B cell (primary cell): ENCODE measurements around the gene OTUD5. TPM values are rescaled to one million over a fixed set of nuclear protein-coding genes. Genes with fewer than 3 reads are reported as not detected.
A peak's percentile ranks its signal among the peaks of the same experiment; 100 is the strongest.

Experiments used
- ATAC-seq: fragments of 200-7000 bp; cut with Tn5 transposase; one replicate; pipeline ENCODE4 v1.10.0; 2021; ENCODE audit warnings: low read depth, mild to moderate bottlenecking, moderate number of reproducible peaks, moderate library complexity
- CTCF ChIA-PET: fragments of 350-600 bp; sonication (Branson Sonifier 250); formaldehyde crosslinking; loops from one replicate; lab custom pipeline; 2021; ENCODE audit warnings: antibody characterized with exemption, inconsistent platforms; lab: Charles Lee
- POLR2A ChIA-PET: fragments of 350-600 bp; sonication (Branson Sonifier 250); formaldehyde crosslinking; loops from one replicate; lab custom pipeline; 2021; ENCODE audit warnings: antibody characterized with exemption; lab: Charles Lee
- DNase-seq: peaks from one replicate; pipeline ENCODE4 v3.0.0; 2013
- H2AFZ ChIP-seq: 2 replicates; pipeline ENCODE4 v1.6.1; 2012; ENCODE audit warnings: mild to moderate bottlenecking, low read depth, low read length; ENCODE audit not compliant: insufficient read depth, poor library complexity, severe bottlenecking
- H3K27ac ChIP-seq, 2 donors: 1 replicate in 1 of 2; 2 replicates in 1 of 2; pipeline ENCODE4 v1.5.1; 2012 to 2013; ENCODE audit warnings: low read length in 2 of 2, mild to moderate bottlenecking in 2 of 2, moderate library complexity in 1 of 2
- H3K27me3 ChIP-seq, 4 experiments: fragments of 200-600 bp in 1 of 4; sonication (generic) in 1 of 4; replicated peaks in 1 of 4; 1 replicate in 2 of 4; 2 replicates in 2 of 4; pipeline versions ENCODE4 v1.6.1 to v1.7.0; 2013 to 2016; ENCODE audit warnings: low read length in 3 of 4, mild to moderate bottlenecking in 2 of 4, mixed read lengths in 1 of 4, moderate library complexity in 1 of 4; ENCODE audit not compliant: insufficient read depth in 4 of 4, control insufficient read depth in 3 of 4; ENCODE audit errors: control extremely low read depth in 1 of 4
- H3K36me3 ChIP-seq, 2 experiments: replicated peaks in 1 of 2; 1 replicate in 1 of 2; 2 replicates in 1 of 2; pipeline versions ENCODE4 v1.6.1 to v1.7.1; 2013; ENCODE audit warnings: low read length in 1 of 2; ENCODE audit not compliant: insufficient read depth in 2 of 2, control insufficient read depth in 1 of 2; ENCODE audit errors: control extremely low read depth in 1 of 2, extremely low read depth in 1 of 2
- H3K4me1 ChIP-seq, 2 donors: fragments of 200-600 bp in 1 of 2; sonication (generic) in 1 of 2; 1 replicate in 1 of 2; 2 replicates in 1 of 2; pipeline versions ENCODE4 v1.5.1 to v1.6.1; 2013 to 2017; ENCODE audit warnings: low read length in 2 of 2; ENCODE audit not compliant: control insufficient read depth in 2 of 2, insufficient read depth in 2 of 2
- H3K4me2 ChIP-seq: replicated peaks from 2 replicates; pipeline ENCODE3; 2012; ENCODE audit warnings: mild to moderate bottlenecking, low read depth, low read length; ENCODE audit not compliant: poor library complexity, severe bottlenecking
- H3K4me3 ChIP-seq, 5 experiments: fragments of 200-600 bp in 1 of 5; sonication (generic) in 1 of 5; 1 replicate in 3 of 5; 2 replicates in 2 of 5; pipeline versions ENCODE4 v1.5.1 to v1.7.0; 2011 to 2016; ENCODE audit warnings: low read length in 4 of 5, mild to moderate bottlenecking in 4 of 5, low read depth in 2 of 5, control low read depth in 1 of 5, moderate library complexity in 1 of 5; ENCODE audit not compliant: insufficient read depth in 1 of 5; ENCODE audit errors: control extremely low read depth in 1 of 5, extremely low read depth in 1 of 5
- H3K79me2 ChIP-seq: fragments of 200-600 bp; sonication (generic); one replicate; pipeline ENCODE4 v1.6.0; 2016; ENCODE audit warnings: low read length; ENCODE audit not compliant: control insufficient read depth, insufficient read depth
- H3K9ac ChIP-seq: fragments of 200-600 bp; sonication (generic); 2 replicates; pipeline ENCODE4 v1.6.1; 2017; ENCODE audit warnings: mild to moderate bottlenecking, low read length, moderate library complexity
- H3K9me3 ChIP-seq, 3 donors: one replicate each; pipeline versions ENCODE4 v1.6.1 to v1.7.1; 2013; ENCODE audit warnings: low read length in 2 of 3; ENCODE audit not compliant: control insufficient read depth in 2 of 3, insufficient read depth in 1 of 3; ENCODE audit errors: control extremely low read depth in 1 of 3
- H4K20me1 ChIP-seq: 2 replicates; pipeline ENCODE4 v1.6.0; 2012; ENCODE audit warnings: mild to moderate bottlenecking, low read length; ENCODE audit not compliant: insufficient read depth, control insufficient read depth, poor library complexity, severe bottlenecking
- H3K27ac Mint-ChIP-seq: one replicate; pipeline ENCODE4 v1.8.0; 2021; ENCODE audit warnings: mixed read lengths
- H3K27me3 Mint-ChIP-seq: one replicate; pipeline ENCODE4 v1.8.0; 2021; ENCODE audit warnings: mixed read lengths
- H3K4me1 Mint-ChIP-seq: one replicate; pipeline ENCODE4 v1.8.0; 2021; ENCODE audit warnings: mixed read lengths
- H3K4me3 Mint-ChIP-seq: one replicate; pipeline ENCODE4 v1.8.0; 2021; ENCODE audit warnings: mixed read lengths
- H3K9me3 Mint-ChIP-seq: one replicate; pipeline ENCODE4 v1.8.0; 2022; ENCODE audit warnings: mixed read lengths; ENCODE audit not compliant: insufficient read depth
- EZH2 ChIP-seq: IDR thresholded peaks from 2 replicates; pipeline ENCODE4 v1.6.1; 2012; ENCODE audit warnings: borderline replicate concordance, low read depth, mild to moderate bottlenecking, moderate library complexity, low read length; ENCODE audit not compliant: insufficient read depth, poor library complexity, severe bottlenecking
- WGBS: methylation state at CpG from one replicate; pipeline ENCODE4 v1.1.5; 2013; ENCODE audit warnings: missing lambda C conversion rate; ENCODE audit not compliant: insufficient coverage; 5-methylcytosine and 5-hydroxymethylcytosine counted together
- intact Hi-C: fragments of 100-400 bp; cut with micrococcal nuclease; formaldehyde crosslinking; loops from one replicate; pipeline ENCODE4 v1.10.0; 2022
- polyA plus RNA-seq: library from polyadenylated mRNA; depleted of rRNA; stranded (reverse); fragments of >200 nt; gene quantifications from 2 replicates; pipeline ENCODE4 v1.2.3, GENCODE V29; 2012
- total RNA-seq, 2 donors: library from RNA; stranded (reverse); fragments of 120-200 nt in 1 of 2; gene quantifications; 1 replicate in 1 of 2; 2 replicates in 1 of 2; pipeline versions ENCODE4 v1.2.3 to v1.2.4, GENCODE V29; 2013 to 2022
- TF ChIP-seq, protein P1 (sequence below): fragments of 200-600 bp; IDR thresholded peaks from one replicate; pipeline ENCODE4 v1.8.0; 2022; ENCODE audit warnings: antibody characterized with exemption, mild to moderate bottlenecking

The OTUD5 gene
- total and polyA plus RNA-seq, 2 donors (not counting 1 experiment from before 2014, with no cell fraction given): 105 to 116 TPM

DNA sequence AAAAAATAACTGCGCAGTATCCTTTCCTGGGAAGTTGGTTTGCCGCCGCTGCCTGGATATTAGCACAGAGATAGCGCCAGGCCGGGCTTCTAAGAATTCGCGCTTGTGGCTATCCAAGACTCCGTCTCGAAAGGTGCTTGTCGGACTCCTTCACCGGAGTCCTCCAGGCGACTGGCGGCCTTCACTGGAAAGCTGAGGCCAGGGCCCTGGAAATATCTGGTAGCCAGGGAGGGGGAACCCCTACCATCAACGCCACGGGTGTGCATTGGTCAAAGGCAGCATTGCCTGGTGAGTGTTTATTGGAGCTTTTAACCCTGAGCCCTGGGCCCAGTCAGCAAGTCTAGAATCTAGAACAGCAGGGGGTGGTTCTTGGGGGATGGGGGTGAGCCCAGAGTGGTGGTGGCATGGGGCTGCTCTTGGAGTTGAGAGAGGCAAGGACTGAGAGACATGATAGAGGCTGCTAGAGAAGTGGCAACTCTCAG is 38.0 kb downstream of the OTUD5 start:
- 0% methylated on average over 7 of the region's 15 CpGs for WGBS
- peak overlapping the region; percentile 90 for H3K9ac ChIP-seq

More for the DNA sequence above, 38.0 kb downstream of the OTUD5 start:
- no peaks in the 10 kb centered on the region for H3K27me3 Mint-ChIP-seq
- Histone ChIP-seq H3K27me3 (no peaks in the 10 kb centered on the region), H4K20me1 (peaks cover 40% of the 10 kb centered on the region), H3K4me1 (peaks cover 34 to 50% of the 10 kb centered on the region in 2 donors), H3K79me2 (peaks cover 65% of the 10 kb centered on the region), H3K27ac (peak overlapping the region; percentile 84 to 92), H3K36me3 (peaks cover 0 to 46% of the 10 kb centered on the region in 2 experiments), H3K4me2 (peak overlapping the region; percentile 77), H3K9me3 (no peaks in the 10 kb centered on the region), H2AFZ (peak overlapping the region; percentile 45), H3K4me3 (peak overlapping the region; percentile 27 to 94 (median 69))
- CTCF ChIA-PET: interaction anchor here (0.7 to 4.0 kb wide), 5 partner anchors 18 to 271 kb away, joined by 3 to 28 read pairs (median 3); no protein-coding TSS in a partner anchor
- H3K4me3 Mint-ChIP-seq: peak overlapping the region; percentile 98
- ATAC-seq (peak; percentile 9), DNase-seq (no peak)
- peaks cover 41% of the 10 kb centered on the region for H3K4me1 Mint-ChIP-seq
- intact Hi-C loops: loop anchor here (1.0 to 10.0 kb wide), 8 partner anchors 9 to 1705 kb away; partner anchors contain the start of genes CDK16, ELK1, PLP2 and TFE3
- H3K9me3 Mint-ChIP-seq: no peaks in the 10 kb centered on the region
- peak overlapping the region; percentile 97 for H3K27ac Mint-ChIP-seq
- TF ChIP-seq EZH2: no peak
- TF ChIP-seq, protein P1, sequence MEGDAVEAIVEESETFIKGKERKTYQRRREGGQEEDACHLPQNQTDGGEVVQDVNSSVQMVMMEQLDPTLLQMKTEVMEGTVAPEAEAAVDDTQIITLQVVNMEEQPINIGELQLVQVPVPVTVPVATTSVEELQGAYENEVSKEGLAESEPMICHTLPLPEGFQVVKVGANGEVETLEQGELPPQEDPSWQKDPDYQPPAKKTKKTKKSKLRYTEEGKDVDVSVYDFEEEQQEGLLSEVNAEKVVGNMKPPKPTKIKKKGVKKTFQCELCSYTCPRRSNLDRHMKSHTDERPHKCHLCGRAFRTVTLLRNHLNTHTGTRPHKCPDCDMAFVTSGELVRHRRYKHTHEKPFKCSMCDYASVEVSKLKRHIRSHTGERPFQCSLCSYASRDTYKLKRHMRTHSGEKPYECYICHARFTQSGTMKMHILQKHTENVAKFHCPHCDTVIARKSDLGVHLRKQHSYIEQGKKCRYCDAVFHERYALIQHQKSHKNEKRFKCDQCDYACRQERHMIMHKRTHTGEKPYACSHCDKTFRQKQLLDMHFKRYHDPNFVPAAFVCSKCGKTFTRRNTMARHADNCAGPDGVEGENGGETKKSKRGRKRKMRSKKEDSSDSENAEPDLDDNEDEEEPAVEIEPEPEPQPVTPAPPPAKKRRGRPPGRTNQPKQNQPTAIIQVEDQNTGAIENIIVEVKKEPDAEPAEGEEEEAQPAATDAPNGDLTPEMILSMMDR: no peak
- POLR2A ChIA-PET: interaction anchor here (1.0 to 5.9 kb wide), 3 partner anchors 18 to 22 kb away, joined by 7 to 101 read pairs (median 18); partner anchors contain the start of genes PQBP1 and TIMM17B
